NCI-H69 (cell line): Measurements from ENCODE around the gene VAV3.
A peak's percentile ranks its signal among the peaks of the same experiment; 100 is the strongest.

Experiments used
- DNase-seq: peaks from one replicate; lab custom pipeline; 2025; lab: John Stamatoyannopoulos, UW

VAV3 gene

GRCh38 chr1:107588321-107588720 is 376.7 kb downstream of the VAV3 start:
- no peak for DNase-seq

DNA sequence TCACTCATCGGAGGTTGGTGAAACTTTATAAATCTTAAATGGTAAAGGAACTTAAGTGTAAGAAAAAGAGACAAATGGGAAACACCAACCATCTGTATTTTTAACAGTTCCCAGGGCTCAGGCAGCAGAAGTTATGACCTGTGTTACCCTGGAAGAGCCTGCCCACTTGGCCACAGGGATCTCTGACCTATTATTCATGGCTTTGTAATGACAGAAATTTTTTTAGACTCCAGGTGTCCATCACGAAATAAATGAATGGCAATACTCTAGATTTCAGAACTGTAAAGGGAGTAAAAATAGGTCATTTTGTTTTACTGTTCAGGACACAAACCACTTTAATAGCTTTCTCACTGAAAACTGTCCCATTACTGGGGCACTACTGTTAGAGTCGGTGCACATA is 389.8 kb downstream of the VAV3 start:
- DNase-seq: no peak

DNA sequence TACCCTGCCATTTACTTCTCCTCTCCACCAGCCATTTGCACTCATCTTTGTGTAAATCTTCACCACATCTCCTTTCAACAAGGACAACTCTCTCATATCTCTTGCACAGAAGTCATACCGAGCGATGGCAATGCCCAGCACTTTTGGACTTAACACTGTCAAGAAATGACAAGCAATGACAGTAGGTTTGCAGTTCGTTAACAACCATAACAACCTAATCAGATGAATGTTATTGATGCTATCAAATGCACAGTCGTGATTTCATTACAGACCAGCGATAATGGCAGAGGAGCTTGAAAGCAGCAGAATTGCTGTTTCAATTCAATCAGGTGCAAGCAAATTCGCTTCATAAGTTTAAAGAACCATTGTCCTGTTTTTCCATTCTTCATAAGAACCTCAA is 390.9 kb downstream of the VAV3 start:
- no peak for DNase-seq

GRCh38 chr1:107572674-107573211 is 392.2 kb downstream of the VAV3 start:
- DNase-seq: peak; percentile 64

- DNase-seq: no peak
These were observed 394.2 kb downstream of the VAV3 start for GRCh38 chr1:107570768-107571167.

- no peak for DNase-seq
These were observed 401.5 kb downstream of the VAV3 start for GRCh38 chr1:107563441-107563840.

GRCh38 chr1:107559881-107560280 is 405.1 kb downstream of the VAV3 start:
- DNase-seq: no peak

- DNase-seq: no peak
These were observed 407.9 kb downstream of the VAV3 start for GRCh38 chr1:107557095-107557494.

DNA sequence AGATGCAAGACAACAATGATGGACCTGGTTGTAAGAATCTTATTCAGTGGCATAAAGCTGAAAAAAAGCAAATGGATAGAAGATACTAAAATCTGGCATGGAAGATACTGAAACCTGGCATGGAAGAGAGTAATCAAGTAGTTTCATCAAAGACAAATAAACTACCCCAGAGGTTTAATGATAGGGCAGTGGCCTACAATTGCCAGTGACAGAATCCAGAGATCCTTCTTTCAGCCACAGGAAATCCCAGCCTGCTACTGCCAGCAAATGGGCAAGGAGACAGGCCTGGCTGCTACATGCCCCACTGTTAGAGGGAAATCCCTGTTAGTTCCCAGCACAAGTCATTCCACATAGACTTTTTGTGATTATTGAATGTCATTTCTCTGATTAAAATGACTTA is 409.4 kb downstream of the VAV3 start:
- DNase-seq: peak; percentile 59

- no peak for DNase-seq
These were observed 412.2 kb downstream of the VAV3 start for GRCh38 chr1:107552781-107553180.

DNA sequence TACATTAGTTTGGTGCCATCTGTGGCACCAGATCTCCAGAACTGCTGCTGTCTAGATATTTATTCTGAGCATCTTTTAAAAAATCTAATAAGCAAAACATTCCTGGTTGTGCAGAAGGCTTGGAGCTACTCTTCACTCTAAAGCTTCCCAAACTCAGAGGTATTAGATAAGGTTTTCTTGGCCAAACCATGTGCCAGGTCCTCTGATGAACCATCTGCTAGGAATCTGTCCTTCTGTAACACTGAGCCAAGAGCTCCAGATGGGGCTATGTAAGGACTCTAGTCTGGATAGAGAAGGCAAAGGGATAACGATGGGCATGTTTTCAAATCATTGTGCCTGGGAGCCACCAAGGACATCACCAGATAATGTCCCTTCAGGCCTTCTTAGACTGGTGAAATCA is 413.5 kb downstream of the VAV3 start:
- DNase-seq: no peak

GRCh38 chr1:107550358-107550757 is 414.6 kb downstream of the VAV3 start:
- DNase-seq: no peak

GRCh38 chr1:107549152-107549810 is 415.7 kb downstream of the VAV3 start:
- no peak for DNase-seq

DNA sequence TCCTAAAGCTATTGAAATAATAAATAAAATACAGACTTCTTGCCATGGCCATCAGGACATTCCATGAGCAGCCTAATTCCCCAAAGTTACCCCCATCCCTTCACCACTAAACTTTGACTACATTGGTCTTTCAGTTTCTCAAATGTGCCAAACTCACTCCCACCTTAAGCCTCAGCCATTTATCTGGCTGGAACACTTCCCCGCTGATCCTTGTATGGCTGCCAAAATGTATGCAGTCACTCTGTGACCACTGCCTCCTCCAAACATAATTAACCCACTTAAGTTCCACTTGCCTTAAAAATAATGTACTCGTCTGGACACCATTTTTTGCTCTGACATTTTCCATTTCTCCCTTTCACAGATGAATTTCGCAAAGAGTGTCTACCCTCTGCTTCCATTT is 416.7 kb downstream of the VAV3 start:
- no peak for DNase-seq

DNA sequence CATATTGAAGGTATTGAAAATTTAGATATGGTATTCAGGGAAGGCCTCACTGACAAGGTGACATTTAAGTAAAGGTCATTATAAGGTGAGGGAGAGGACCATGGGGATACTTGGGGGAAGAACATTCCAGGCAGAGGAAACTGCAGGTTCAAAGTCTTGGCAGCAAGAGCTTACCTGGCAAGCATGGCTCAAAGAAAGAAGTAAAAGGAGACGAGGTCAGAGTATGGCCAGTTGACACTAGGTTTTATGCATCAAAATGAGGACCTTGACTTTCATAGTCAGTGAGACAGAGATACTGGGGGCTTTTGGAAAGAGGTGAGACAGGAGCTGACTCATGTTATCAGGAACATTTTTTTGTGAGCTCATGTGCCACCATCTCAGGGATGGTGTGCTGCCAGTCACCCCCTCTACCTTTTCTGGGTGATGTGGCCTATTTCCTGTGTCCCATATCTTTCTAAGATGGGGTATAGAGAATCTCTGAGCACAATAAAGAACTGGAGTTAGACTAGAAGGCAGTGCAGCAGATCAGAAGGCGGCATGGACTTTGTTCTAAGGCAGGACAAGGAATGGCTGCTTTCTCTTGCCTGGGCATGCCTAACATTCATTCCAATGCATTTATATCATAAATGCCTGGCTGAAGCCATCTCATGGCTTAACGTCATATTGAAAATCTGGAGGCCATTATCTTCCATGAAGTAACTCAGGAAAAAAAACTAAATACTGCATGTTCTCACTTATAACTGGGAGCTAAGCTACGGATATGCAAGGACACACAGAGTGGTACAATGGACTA is 417.4 kb downstream of the VAV3 start:
- DNase-seq: no peak

- DNase-seq: no peak
These were observed 418.4 kb downstream of the VAV3 start for GRCh38 chr1:107546576-107546975.

GRCh38 chr1:107545879-107546278 is 419.1 kb downstream of the VAV3 start:
- DNase-seq: no peak

DNA sequence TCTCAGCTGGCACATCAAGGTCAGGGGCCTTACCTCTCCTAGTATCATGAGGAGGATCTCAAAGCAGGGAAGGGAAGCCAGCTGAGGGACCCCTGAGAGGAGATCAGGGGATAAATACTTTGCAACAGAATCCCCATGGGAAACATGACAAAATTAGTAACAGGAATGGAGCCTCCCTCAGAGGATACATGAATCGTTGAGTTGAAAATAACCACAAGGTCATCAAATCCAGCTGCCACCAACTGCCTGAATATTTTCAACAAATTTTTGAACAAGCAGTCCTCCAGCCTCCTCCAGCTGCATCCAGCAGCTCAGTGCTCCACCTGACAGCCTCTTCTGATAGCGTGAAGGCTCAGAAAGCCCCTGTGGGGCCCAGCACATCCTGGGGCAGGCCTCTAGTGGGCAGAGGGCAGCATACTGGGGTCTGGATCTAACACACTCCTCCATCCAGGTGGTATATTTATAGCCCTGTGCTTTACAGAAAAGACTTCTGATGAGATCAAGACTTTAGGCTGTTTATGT is 419.9 kb downstream of the VAV3 start:
- DNase-seq: no peak

GRCh38 chr1:107544285-107544684 is 420.7 kb downstream of the VAV3 start:
- DNase-seq: peak; percentile 39

GRCh38 chr1:107541412-107541811 is 423.6 kb downstream of the VAV3 start:
- DNase-seq: peak; percentile 21

DNA sequence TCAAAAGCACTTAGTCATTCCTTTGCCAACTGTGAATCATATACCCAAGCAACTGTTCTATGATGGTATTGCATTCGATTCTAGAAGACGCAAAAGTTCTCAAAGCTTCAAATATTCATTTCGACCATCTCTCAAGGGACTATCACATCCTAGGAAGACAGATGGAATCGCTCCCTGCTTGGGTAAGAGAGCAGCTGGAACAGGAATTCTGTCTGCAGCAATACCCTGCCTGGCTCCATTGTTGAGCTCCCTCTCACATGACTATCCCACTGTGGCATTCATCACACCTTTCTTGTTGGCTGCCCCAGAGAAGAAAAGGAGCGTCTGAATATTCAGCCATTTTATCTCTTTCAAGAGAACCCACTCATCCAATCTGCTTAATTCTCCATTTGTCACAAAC is 426.5 kb downstream of the VAV3 start:
- no peak for DNase-seq

GRCh38 chr1:107536266-107536665 is 428.7 kb downstream of the VAV3 start:
- peak; percentile 26 for DNase-seq

- peak; percentile 80 for DNase-seq
These were observed 429.9 kb downstream of the VAV3 start for GRCh38 chr1:107535091-107535490.
